ENCODE data around the gene SP2.

The SP2 gene

GRCh38 chr17:47895856-47896671 lies at the start of gene SP2:
TSS of gene SP2 (plus strand) at chr17:47896236. CDS start at chr17:47896287, 51 bp downstream.
- peak; percentile 99 for DNase-seq

DNA sequence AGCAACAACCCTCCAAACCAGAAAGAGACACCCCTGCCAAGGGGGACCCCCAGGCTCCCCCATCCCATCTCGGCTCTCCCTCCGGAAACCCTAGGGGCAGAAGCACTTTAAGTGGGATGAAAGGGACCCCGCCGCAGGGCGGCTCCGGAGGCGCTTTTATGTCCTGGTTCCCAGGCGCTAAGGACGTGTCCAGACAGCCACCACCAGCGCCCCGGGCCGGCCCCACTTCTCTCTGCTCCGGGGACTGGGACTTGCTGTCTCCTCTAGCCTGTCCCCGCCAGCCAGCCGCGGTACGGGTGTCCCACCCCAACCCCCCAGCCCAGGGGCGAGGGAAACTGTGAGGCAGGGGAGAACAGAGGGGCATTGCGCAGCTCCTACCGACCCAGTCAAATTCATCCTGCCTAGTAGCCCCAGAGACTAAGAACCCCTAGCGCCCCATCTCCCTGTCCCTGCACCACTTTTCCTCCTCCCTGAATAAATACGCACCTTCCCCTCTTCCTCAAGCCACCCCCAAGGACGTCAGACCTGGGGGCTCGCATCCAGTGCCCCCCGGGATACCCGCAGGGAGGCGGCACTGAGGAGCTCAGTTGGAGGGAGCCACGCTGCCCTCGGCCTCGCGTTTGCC lies 49.2 kb upstream of the SP2 start:
- DNase-seq = no peak

GRCh38 chr17:47847341-47848197 lies 48.5 kb upstream of the SP2 start:
- peak; percentile 23 for DNase-seq

DNA sequence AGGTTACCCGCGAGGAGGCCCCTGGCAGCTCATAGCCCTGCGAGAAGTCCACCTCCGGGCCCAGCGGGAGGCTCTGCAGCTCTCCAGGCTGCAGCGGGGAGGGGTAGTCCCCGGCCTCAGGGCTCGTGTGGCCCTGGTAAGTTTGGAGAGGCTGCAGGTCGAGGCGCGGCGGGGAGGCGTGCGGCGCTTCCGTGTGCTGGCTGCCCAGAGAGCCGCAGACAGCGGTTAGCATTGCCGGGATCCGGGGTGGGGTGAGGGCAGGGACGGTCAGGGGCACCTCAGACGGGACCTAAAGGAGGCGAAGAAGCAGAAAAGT lies 47.9 kb upstream of the SP2 start:
- no peak for DNase-seq

- DNase-seq = no peak
These were observed 45.7 kb upstream of the SP2 start for GRCh38 chr17:47850373-47850691.

GRCh38 chr17:47850692-47851573 lies 45.1 kb upstream of the SP2 start, which contains the start of gene SP6:
TSS of gene SP6 (minus strand) at chr17:47851163. CDS start at chr17:47848429, 2,734 bp downstream.
- DNase-seq = peak; percentile 37

GRCh38 chr17:47851764-47852112 lies 44.3 kb upstream of the SP2 start:
- no peak for DNase-seq

DNA sequence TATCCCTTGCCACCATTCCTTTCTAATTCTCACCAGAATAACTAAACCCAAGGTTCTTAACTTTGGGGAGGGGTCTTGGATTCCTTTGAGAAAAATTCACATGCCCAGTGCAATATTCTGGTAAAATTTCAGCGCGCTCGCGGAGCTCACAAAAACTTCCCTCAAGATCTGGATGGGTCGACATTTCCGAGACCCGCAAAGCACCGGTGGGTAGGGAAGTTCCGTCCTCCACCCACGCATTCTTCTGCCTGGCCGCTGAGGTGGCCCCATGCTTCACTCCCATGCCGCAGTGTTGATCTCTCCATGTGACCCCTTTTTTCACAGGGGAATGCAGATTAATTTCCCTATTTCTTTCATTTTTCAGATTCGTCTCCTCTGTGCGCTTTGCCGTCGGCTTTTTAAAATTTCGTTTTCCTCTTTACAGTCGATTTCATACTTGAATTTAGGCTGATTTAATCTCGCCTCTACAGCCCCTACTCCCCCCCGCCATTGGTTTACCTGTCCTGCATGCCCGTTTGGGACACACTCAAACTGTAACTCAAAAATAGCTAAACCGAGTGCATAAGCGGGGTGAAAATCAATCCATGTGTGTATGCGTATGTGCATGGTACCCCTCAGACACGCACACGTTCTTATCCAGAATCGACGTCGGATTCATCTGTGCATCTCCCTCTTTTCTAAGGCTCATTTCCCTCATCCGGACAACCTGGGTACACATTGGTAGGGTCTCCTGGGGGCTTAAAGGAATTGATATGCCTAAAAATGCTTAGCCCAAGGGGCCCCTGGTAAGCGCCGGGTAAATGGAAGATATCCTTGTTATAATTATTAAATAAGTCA lies 43.7 kb upstream of the SP2 start:
- DNase-seq = peak; percentile 49

DNA sequence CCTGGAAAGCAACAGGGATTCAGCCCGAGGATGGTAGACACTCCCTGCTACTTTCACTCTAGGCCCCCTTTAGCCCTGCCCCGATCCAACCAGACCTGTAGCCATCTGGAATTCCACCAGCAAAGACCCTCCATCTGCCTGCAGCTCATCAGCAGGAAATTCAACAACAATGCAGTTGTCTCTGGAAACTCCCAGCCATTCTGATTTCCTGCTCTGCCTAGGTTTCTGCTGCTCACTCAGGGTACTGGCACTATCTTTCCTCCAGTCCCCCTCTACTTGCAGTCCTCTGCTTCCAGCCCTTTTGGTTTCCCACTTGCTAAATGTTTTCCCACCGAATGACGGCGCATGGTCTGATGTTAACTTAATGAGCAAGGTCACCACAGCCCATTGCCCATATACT lies 42.4 kb upstream of the SP2 start:
- DNase-seq = no peak

GRCh38 chr17:47855737-47856136 lies 40.3 kb upstream of the SP2 start:
- no peak for DNase-seq

GRCh38 chr17:47856830-47857229 lies 39.2 kb upstream of the SP2 start:
- DNase-seq = no peak

GRCh38 chr17:47857551-47858455 lies 38.2 kb upstream of the SP2 start:
- DNase-seq = peak; percentile 28

GRCh38 chr17:47860386-47860785 lies 35.6 kb upstream of the SP2 start:
- DNase-seq = no peak

GRCh38 chr17:47862621-47863440 lies 33.2 kb upstream of the SP2 start:
- DNase-seq = peak; percentile 51

DNA sequence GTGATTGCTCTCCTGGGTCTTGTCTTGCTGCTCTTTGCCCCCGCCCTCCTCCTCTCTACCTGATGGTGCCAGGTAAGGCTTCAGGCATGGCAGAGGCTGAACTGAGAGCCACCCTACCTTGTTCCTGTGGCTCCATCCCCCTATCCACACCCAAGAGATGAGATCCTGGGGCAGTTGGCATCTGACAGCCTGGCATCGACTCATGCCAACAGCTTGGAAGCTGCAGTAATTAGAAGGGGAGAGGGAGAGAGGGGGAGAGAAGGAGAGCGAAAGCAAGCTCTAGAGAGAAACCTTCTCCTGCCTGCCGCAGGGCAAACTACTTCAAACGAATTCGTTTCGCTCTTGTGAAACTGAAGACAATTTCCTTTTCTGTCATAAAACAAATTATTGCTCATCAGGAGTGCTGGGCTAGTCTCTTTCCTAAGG lies 31.2 kb upstream of the SP2 start:
- DNase-seq = peak; percentile 19

GRCh38 chr17:47866941-47867340 lies 29.1 kb upstream of the SP2 start:
- no peak for DNase-seq

GRCh38 chr17:47867813-47868533 lies 28.1 kb upstream of the SP2 start:
- DNase-seq = no peak

DNA sequence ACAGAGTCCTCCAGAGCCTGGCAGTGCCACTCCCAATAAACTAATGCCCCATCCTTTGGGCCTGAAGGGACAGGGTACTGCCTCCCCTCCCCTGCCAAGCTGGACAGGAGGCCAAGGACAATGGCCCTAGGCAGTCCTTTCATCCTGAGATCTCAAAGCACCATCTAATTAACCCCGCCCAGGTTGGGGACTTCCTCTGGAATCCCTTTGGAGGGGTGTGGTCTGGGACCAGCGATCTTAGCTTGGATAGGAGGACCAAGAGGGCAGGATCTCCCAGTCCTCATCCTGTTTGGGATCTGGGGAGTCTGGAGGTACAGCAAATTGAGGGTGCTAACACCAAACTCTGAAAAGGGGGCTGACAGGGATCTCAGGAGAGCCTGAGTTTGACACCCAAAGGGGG lies 26.9 kb upstream of the SP2 start:
- no peak for DNase-seq

- no peak for DNase-seq
These were observed 26.0 kb upstream of the SP2 start for GRCh38 chr17:47870056-47870455.
